Transverse colon (tissue), 4 donors: ENCODE data around the gene GNAQ. TPM values are rescaled to one million over a fixed set of nuclear protein-coding genes. Genes with fewer than 3 reads are reported as not detected.

ENCODE experiments used
- DNase-seq: peaks from one replicate; pipeline ENCODE4 v3.0.0-alpha.2; 2019
- H3K27ac ChIP-seq, 4 donors: fragments of 200-600 bp; sonication (generic); 2 replicates each; pipeline ENCODE4 v1.5.1; 2016 to 2018; ENCODE audit warnings: inconsistent platforms in 4 of 4
- H3K27me3 ChIP-seq: fragments of 200-600 bp; sonication (generic); 2 replicates; pipeline ENCODE4 v1.5.1; 2017; ENCODE audit warnings: inconsistent platforms
- H3K36me3 ChIP-seq, 4 donors: fragments of 200-600 bp; sonication (generic); 2 replicates each; pipeline ENCODE4 v1.5.1; 2017 to 2019; ENCODE audit warnings: inconsistent platforms in 4 of 4
- H3K4me1 ChIP-seq, 4 donors: fragments of 200-600 bp; sonication (generic); 2 replicates each; pipeline ENCODE4 v1.5.1; 2017 to 2020; ENCODE audit warnings: inconsistent platforms in 4 of 4
- H3K4me3 ChIP-seq, 4 donors: fragments of 200-600 bp; sonication (generic); 1 replicate in 1 of 4; 2 replicates in 3 of 4; pipeline versions ENCODE4 v1.5.1 to v1.6.1; 2017 to 2019; ENCODE audit warnings: inconsistent platforms in 4 of 4
- H3K9me3 ChIP-seq, 2 donors: fragments of 200-600 bp; sonication (generic); 2 replicates each; pipeline ENCODE4 v1.5.1; 2017 to 2019; ENCODE audit warnings: inconsistent platforms in 2 of 2
- EP300 ChIP-seq: sonication (generic); formaldehyde crosslinking; IDR thresholded peaks from one replicate; pipeline ENCODE4 v1.6.1; 2017; ENCODE audit warnings: antibody characterized with exemption, low read depth
- POLR2A ChIP-seq: fragments of 450-650 bp; IDR thresholded peaks from one replicate; pipeline ENCODE4 v1.6.1; 2016; ENCODE audit warnings: antibody characterized with exemption, mild to moderate bottlenecking, moderate library complexity
- POLR2AphosphoS5 ChIP-seq, 3 donors: sonication (generic); formaldehyde crosslinking; IDR thresholded peaks; one replicate each; pipeline ENCODE4 v1.6.1; 2016; ENCODE audit warnings: antibody characterized with exemption in 3 of 3
- WGBS, 2 donors: methylation state at CpG; one replicate each; pipeline ENCODE4 v1.1.5; 2018; ENCODE audit warnings: low coverage in 1 of 2; 5-methylcytosine and 5-hydroxymethylcytosine counted together
- in situ Hi-C, 4 donors: fragments of 200-750 bp; cut with MboI; loops; one replicate each; pipeline versions ENCODE4 v1.15.0 to v1.15.1; 2017; ENCODE audit warnings: low sequenced_read_pairs in 3 of 4, low pct_ligation_motif_present in 1 of 4, low pct_unique_long_range_greater_than_20kb in 1 of 4
- intact Hi-C: fragments of 100-400 bp; cut with DNase I; formaldehyde crosslinking; loops from one replicate; pipeline ENCODE4 v1.15.1; 2023; ENCODE audit warnings: low total_unique reads
- total RNA-seq, 4 donors: library from RNA; depleted of rRNA; stranded (reverse); fragments of >200 nt; gene quantifications; one replicate each; pipeline ENCODE4 v1.1.0, GENCODE V29; 2016
- TF ChIP-seq, protein P1 (sequence below), 5 experiments: fragments of 200-600 bp in 3 of 5; fragments of 450-650 bp in 2 of 5; sonication (generic) in 3 of 5; IDR thresholded peaks; 1 replicate in 2 of 5; 2 replicates in 3 of 5; pipeline ENCODE4 v1.5.1; 2016 to 2017; ENCODE audit warnings: antibody characterized with exemption in 5 of 5, inconsistent platforms in 3 of 5, mild to moderate bottlenecking in 2 of 5, moderate library complexity in 1 of 5

Gene GNAQ
- total RNA-seq, 4 donors from 2014 or later: 36.3 to 54.9 (median 47.1) TPM

DNA sequence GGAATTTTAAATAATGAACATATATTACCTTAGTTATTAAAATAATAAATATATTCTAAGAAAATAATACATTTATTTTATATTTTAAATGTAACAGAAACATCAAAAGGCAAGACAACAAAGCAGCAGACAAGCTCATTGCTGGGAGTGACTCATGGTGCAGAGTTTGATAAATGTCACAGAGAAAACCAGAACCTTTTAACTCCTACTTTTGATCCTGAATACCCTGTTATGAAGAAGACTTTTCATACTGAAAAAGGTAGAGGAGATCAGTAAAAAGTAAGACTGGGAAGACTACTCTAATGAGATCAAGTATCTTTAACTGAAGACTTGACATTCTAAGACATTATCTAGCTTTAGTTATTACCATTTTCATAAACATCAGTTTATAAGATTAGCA, 284.4 kb downstream of the GNAQ start:
- Histone ChIP-seq H3K27me3 (no peaks in the 10 kb centered on the region), H3K4me3 (no peak overlapping the region), H3K27ac (peak overlapping the region in 1 of 4 donors; percentile 61), H3K9me3 (no peaks in the 10 kb centered on the region), H3K36me3 (no peaks in the 10 kb centered on the region), H3K4me1 (peaks cover 9 to 40% (median 20%) of the 10 kb centered on the region in 4 donors)
- TF ChIP-seq, protein P1, sequence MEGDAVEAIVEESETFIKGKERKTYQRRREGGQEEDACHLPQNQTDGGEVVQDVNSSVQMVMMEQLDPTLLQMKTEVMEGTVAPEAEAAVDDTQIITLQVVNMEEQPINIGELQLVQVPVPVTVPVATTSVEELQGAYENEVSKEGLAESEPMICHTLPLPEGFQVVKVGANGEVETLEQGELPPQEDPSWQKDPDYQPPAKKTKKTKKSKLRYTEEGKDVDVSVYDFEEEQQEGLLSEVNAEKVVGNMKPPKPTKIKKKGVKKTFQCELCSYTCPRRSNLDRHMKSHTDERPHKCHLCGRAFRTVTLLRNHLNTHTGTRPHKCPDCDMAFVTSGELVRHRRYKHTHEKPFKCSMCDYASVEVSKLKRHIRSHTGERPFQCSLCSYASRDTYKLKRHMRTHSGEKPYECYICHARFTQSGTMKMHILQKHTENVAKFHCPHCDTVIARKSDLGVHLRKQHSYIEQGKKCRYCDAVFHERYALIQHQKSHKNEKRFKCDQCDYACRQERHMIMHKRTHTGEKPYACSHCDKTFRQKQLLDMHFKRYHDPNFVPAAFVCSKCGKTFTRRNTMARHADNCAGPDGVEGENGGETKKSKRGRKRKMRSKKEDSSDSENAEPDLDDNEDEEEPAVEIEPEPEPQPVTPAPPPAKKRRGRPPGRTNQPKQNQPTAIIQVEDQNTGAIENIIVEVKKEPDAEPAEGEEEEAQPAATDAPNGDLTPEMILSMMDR (IDR thresholded peaks at IDR 0.05): no peak
- TF ChIP-seq EP300 (no peak), POLR2A (no peak), POLR2AphosphoS5 (IDR thresholded peaks at IDR 0.05) (no peak)
- in situ Hi-C loops: loop anchor here (25.0 kb wide), 2 partner anchors 285 to 310 kb away; no protein-coding TSS in a partner anchor
- DNase-seq: no peak
- intact Hi-C loops: no loop called here

DNA sequence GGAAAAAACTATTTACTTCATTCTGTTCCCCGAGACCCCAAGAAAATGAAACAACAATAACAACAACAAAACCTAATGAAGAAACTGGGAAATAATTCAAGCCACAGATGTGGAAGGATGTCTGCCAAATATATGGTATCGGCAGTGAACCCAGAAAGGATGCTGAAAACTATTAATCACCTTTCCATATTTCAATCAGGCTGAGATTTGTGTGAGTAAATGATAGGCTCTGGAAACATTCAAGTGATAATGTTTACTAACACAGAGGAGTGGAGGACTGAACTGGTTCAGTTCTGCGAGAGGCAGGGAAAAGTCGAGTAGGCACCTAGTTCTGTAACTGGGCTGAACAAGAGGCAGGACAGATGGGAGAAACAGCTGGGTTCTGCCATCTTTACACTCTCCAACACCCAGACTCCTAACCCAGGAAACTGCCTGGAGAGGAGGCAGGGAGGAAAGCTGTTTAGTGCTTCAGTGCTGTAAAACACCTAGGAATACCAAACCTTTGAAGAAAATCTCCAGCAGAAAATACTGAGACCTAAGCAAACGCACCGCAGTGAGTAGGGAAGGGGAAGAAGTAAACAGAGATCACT, 286.7 kb downstream of the GNAQ start:
- Histone ChIP-seq H3K27me3 (no peaks in the 10 kb centered on the region), H3K27ac (no peak overlapping the region), H3K4me1 (peaks cover 0 to 31% (median 9%) of the 10 kb centered on the region in 4 donors), H3K9me3 (no peaks in the 10 kb centered on the region), H3K36me3 (no peaks in the 10 kb centered on the region), H3K4me3 (no peak overlapping the region)
- TF ChIP-seq POLR2A (no peak), POLR2AphosphoS5 (IDR thresholded peaks at IDR 0.05) (no peak), EP300 (no peak)
- TF ChIP-seq, protein P1 (IDR thresholded peaks at IDR 0.05): no peak
- WGBS, 2 donors: 40 to 44% methylated on average over 6 of the region's 6 CpGs
- DNase-seq: no peak
- intact Hi-C loops (no loop called here), in situ Hi-C loops (loop anchor here (25.0 kb wide), 2 partner anchors 283 to 308 kb away; no protein-coding TSS in a partner anchor)

DNA sequence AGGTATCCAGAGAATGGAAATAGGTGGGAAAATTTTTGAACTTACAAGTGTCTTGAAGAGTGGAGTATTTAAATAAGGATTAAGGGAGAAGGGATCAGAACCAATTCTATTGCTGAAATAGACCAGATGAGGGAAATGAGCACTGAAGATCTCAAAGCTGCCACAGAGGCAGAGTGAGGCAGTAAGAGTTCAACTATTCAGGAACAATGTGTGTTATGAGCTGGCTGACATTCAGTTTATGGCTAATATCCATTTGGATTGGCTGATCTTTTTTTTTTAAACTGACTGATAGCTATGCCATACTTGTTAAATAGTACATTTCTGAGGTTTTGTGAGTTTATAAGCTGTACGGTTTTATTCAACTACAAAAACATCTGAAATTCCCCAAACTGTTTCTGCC, 288.2 kb downstream of the GNAQ start:
- Histone ChIP-seq H3K36me3 (no peaks in the 10 kb centered on the region), H3K9me3 (no peaks in the 10 kb centered on the region), H3K4me1 (peaks cover 0 to 27% (median 5%) of the 10 kb centered on the region in 4 donors), H3K27me3 (no peaks in the 10 kb centered on the region), H3K27ac (peak overlapping the region in 1 of 4 donors; percentile 18), H3K4me3 (no peak overlapping the region)
- 64 to 75% methylated on average over 1 of the region's 1 CpG for WGBS, 2 donors
- TF ChIP-seq, protein P1 (IDR thresholded peaks at IDR 0.05): no peak
- TF ChIP-seq POLR2A (no peak), EP300 (no peak)
- intact Hi-C loops (no loop called here), in situ Hi-C loops (loop anchor here (25.0 kb wide), 2 partner anchors 281 to 306 kb away; no protein-coding TSS in a partner anchor)
- no peak for DNase-seq

DNA sequence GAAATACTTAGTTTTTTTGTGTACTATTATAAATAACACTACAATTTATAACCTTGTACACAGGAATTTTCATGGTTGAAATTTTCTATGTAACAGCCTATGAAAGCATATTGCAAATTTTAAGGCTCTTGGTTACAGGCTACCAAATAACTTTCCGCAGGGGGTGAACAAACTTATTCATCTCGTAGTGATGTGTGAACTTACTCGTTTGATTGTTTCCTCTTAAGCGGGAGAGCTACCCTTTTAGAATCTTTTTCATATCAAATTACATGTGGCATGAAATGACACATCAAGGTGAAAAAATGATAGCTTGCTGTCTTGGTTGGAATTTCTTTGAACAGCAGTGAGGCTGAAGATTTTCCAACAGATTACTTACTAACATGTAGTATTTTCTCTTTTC, 292.7 kb downstream of the GNAQ start:
- Histone ChIP-seq H3K27ac (no peak overlapping the region), H3K36me3 (no peaks in the 10 kb centered on the region), H3K4me3 (no peak overlapping the region), H3K4me1 (peaks cover 0 to 23% (median 1%) of the 10 kb centered on the region in 4 donors), H3K9me3 (no peaks in the 10 kb centered on the region), H3K27me3 (no peaks in the 10 kb centered on the region)
- no peak for DNase-seq
- in situ Hi-C loops (loop anchor here (25.0 kb wide), 2 partner anchors 277 to 302 kb away; no protein-coding TSS in a partner anchor), intact Hi-C loops (no loop called here)
- TF ChIP-seq POLR2AphosphoS5 (IDR thresholded peaks at IDR 0.05): no peak
- no peak for TF ChIP-seq POLR2A
- TF ChIP-seq EP300: no peak
- TF ChIP-seq, protein P1 (IDR thresholded peaks at IDR 0.05): no peak
- 92 to 96% methylated on average over 4 of the region's 4 CpGs for WGBS, 2 donors
